Gastrocnemius medialis (tissue), 4 donors: ENCODE results near the gene PPFIA1. TPM values are rescaled to one million over a fixed set of nuclear protein-coding genes. Genes with fewer than 3 reads are reported as not detected.

Source experiments
- ATAC-seq, 2 donors: fragments of 150-250 bp; one replicate each; pipeline ENCODE4 v1.9.1; 2016
- DNase-seq, 2 donors: peaks; one replicate each; pipeline ENCODE4 v3.0.0-alpha.2; 2019
- H3K27ac ChIP-seq, 4 donors: fragments of 200-600 bp; sonication (generic); 1 replicate in 1 of 4; 2 replicates in 3 of 4; pipeline ENCODE4 v1.5.1; 2016 to 2018; ENCODE audit warnings: mild to moderate bottlenecking in 2 of 4, moderate library complexity in 1 of 4
- H3K27me3 ChIP-seq, 3 donors: fragments of 200-600 bp; sonication (generic) in 2 of 3; 1 replicate in 1 of 3; 2 replicates in 2 of 3; pipeline versions ENCODE4 v1.5.1 to v1.6.0; 2016 to 2019; ENCODE audit warnings: mild to moderate bottlenecking in 1 of 3, moderate library complexity in 1 of 3
- H3K36me3 ChIP-seq, 2 donors: fragments of 200-600 bp; sonication (generic) in 1 of 2; one replicate each; pipeline ENCODE4 v1.5.1; 2017 to 2018
- H3K4me1 ChIP-seq, 2 donors: fragments of 200-600 bp; sonication (generic) in 1 of 2; one replicate each; pipeline ENCODE4 v1.5.1; 2016 to 2017; ENCODE audit warnings: mild to moderate bottlenecking in 2 of 2
- H3K4me3 ChIP-seq, 4 donors: fragments of 200-600 bp; sonication (generic) in 3 of 4; 1 replicate in 1 of 4; 2 replicates in 3 of 4; pipeline ENCODE4 v1.5.1; 2016 to 2019; ENCODE audit warnings: mild to moderate bottlenecking in 2 of 4
- H3K9me3 ChIP-seq, 3 donors: fragments of 200-600 bp; sonication (generic) in 2 of 3; 1 replicate in 1 of 3; 2 replicates in 2 of 3; pipeline ENCODE4 v1.5.1; 2016 to 2019
- CTCF ChIP-seq, 5 experiments: fragments of 450-650 bp in 3 of 5; fragments of 200-600 bp in 2 of 5; sonication (generic) in 2 of 5; IDR thresholded peaks in 4 of 5; conservative IDR thresholded peaks in 1 of 5; 1 replicate in 4 of 5; 2 replicates in 1 of 5; pipeline ENCODE4 v1.5.1; 2016 to 2019; ENCODE audit warnings: antibody characterized with exemption in 5 of 5, mild to moderate bottlenecking in 3 of 5, moderate library complexity in 3 of 5
- POLR2A ChIP-seq, 2 donors: fragments of 450-650 bp; IDR thresholded peaks; one replicate each; pipeline ENCODE4 v1.6.1; 2017; ENCODE audit warnings: antibody characterized with exemption in 2 of 2, mild to moderate bottlenecking in 2 of 2, moderate library complexity in 2 of 2
- in situ Hi-C, 4 donors: fragments of 200-750 bp; cut with MboI; loops; one replicate each; pipeline versions ENCODE4 v1.15.0 to v1.8.0; 2017; ENCODE audit warnings: low sequenced_read_pairs in 4 of 4
- intact Hi-C: fragments of 100-400 bp; cut with DNase I; formaldehyde crosslinking; loops from one replicate; pipeline ENCODE4 v1.15.1; 2023; ENCODE audit warnings: low total_unique reads
- total RNA-seq, 4 donors: library from RNA; depleted of rRNA; stranded (reverse); fragments of >200 nt; gene quantifications; one replicate each; pipeline versions ENCODE4 v1.1.0 to v1.2.3, GENCODE V29; 2016

The PPFIA1 gene
- total RNA-seq, 4 donors from 2014 or later: 36.3 to 90.6 (median 46.0) TPM

GRCh38 chr11:70242885-70243284 lies 27.6 kb upstream of the PPFIA1 start:
- H3K4me3 ChIP-seq: no peak overlapping the region
- H3K27ac ChIP-seq: no peak overlapping the region
- in situ Hi-C loops: no loop called here
- ATAC-seq: no peak
- H3K9me3 ChIP-seq: no peaks in the 10 kb centered on the region
- H3K4me1 ChIP-seq: no peaks in the 10 kb centered on the region
- no peak for DNase-seq
- intact Hi-C loops: no loop called here
- no peaks in the 10 kb centered on the region for H3K36me3 ChIP-seq
- TF ChIP-seq POLR2A (IDR thresholded peaks at IDR 0.05) (no peak), CTCF (IDR thresholded peaks at IDR 0.05 in 4 of 5, conservative IDR thresholded peaks at IDR 0.05 in 1 of 5) (no peak)
- H3K27me3 ChIP-seq: no peaks in the 10 kb centered on the region

GRCh38 chr11:70243912-70244652 lies 26.4 kb upstream of the PPFIA1 start:
- TF ChIP-seq POLR2A (IDR thresholded peaks at IDR 0.05) (no peak), CTCF (IDR thresholded peaks at IDR 0.05 in 4 of 5, conservative IDR thresholded peaks at IDR 0.05 in 1 of 5) (no peak)
- Histone ChIP-seq H3K27me3 (no peaks in the 10 kb centered on the region), H3K4me3 (no peak overlapping the region), H3K36me3 (no peaks in the 10 kb centered on the region), H3K27ac (no peak overlapping the region), H3K4me1 (no peaks in the 10 kb centered on the region), H3K9me3 (no peaks in the 10 kb centered on the region)
- no peak for DNase-seq
- no peak for ATAC-seq
- intact Hi-C loops: no loop called here
- in situ Hi-C loops: no loop called here

GRCh38 chr11:70244698-70245097 lies 25.8 kb upstream of the PPFIA1 start:
- no peaks in the 10 kb centered on the region for H3K27me3 ChIP-seq
- in situ Hi-C loops (no loop called here), intact Hi-C loops (no loop called here)
- H3K27ac ChIP-seq: no peak overlapping the region
- ATAC-seq: no peak
- no peak overlapping the region for H3K4me3 ChIP-seq
- TF ChIP-seq POLR2A (IDR thresholded peaks at IDR 0.05): no peak
- no peak for TF ChIP-seq CTCF (IDR thresholded peaks at IDR 0.05 in 4 of 5, conservative IDR thresholded peaks at IDR 0.05 in 1 of 5)
- H3K36me3 ChIP-seq: no peaks in the 10 kb centered on the region
- no peak for DNase-seq
- H3K9me3 ChIP-seq: no peaks in the 10 kb centered on the region
- H3K4me1 ChIP-seq: no peaks in the 10 kb centered on the region

GRCh38 chr11:70246196-70246595 lies 24.3 kb upstream of the PPFIA1 start:
- no peaks in the 10 kb centered on the region for H3K36me3 ChIP-seq
- ATAC-seq (no peak), DNase-seq (no peak)
- H3K4me1 ChIP-seq: no peaks in the 10 kb centered on the region
- in situ Hi-C loops (no loop called here), intact Hi-C loops (no loop called here)
- H3K27me3 ChIP-seq: no peaks in the 10 kb centered on the region
- no peaks in the 10 kb centered on the region for H3K9me3 ChIP-seq
- TF ChIP-seq POLR2A (IDR thresholded peaks at IDR 0.05): no peak
- TF ChIP-seq CTCF (IDR thresholded peaks at IDR 0.05 in 4 of 5, conservative IDR thresholded peaks at IDR 0.05 in 1 of 5): no peak
- no peak overlapping the region for H3K27ac ChIP-seq
- H3K4me3 ChIP-seq: no peak overlapping the region
